Tongue (tissue), 2 donors: ENCODE data around the gene SLC25A23. TPM values are rescaled to one million over a fixed set of nuclear protein-coding genes. Genes with fewer than 3 reads are reported as not detected.
"Not testable (repeated sequence)": the region's sequence is repeated elsewhere in the genome, so short reads cannot be mapped to it uniquely, and the experiment has no call there.

Experiments
- DNase-seq: peaks from one replicate; pipeline ENCODE4 v3.0.0-alpha.2; 2015
- total RNA-seq: library from RNA; depleted of rRNA; stranded (reverse); fragments of >200 nt; gene quantifications from one replicate; pipeline ENCODE4 v1.2.3, GENCODE V29; 2014

The SLC25A23 gene
- total RNA-seq: 46.7 TPM

DNA sequence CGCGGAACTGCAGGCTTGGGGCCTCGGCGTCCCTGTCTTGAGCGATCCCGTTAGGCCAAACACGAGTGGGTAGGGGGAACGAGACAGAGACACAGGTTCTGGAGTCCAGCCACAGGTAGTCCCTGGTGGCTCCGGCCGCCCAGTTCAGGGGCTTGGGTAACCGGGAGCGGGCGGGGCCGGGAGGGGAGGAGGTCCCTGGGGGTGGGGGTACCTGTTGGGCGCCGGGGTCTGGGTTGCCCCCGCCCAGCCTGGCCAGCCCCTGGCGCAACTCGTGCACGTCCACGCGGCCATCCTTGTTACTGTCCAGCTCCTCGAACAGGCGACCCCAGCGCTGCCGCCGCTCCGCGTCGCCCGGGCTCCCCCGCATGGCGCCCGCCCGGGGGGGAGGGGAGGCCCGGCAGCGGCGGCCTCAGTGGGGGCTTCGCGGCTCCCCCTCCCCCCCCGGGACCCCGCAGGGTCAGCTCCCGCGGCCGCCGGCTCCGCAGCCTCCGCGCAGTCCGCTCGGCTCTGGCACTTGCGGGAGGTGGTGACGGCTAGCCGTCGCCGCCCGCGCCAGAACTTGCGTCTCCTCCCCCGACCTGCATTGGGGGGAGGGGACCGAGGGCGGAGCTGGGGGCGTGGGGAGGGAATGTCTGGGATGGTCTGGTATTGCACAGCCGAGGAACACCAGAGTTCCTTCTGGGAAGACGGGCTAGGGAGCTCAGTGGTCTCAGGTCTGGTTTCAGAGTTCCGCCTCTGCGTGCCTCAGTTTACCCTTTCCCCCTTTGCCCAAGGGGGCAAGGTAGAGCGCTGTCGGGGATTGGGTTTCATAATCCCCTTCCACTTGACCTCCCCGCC is at the start of gene SLC25A23:
Gene SLC25A23, minus strand, starts transcription at position 531 of the 837 bp plus-strand sequence. Its CDS starts 164 bp downstream, at position 367.
- DNase-seq: peak; percentile 89

DNA sequence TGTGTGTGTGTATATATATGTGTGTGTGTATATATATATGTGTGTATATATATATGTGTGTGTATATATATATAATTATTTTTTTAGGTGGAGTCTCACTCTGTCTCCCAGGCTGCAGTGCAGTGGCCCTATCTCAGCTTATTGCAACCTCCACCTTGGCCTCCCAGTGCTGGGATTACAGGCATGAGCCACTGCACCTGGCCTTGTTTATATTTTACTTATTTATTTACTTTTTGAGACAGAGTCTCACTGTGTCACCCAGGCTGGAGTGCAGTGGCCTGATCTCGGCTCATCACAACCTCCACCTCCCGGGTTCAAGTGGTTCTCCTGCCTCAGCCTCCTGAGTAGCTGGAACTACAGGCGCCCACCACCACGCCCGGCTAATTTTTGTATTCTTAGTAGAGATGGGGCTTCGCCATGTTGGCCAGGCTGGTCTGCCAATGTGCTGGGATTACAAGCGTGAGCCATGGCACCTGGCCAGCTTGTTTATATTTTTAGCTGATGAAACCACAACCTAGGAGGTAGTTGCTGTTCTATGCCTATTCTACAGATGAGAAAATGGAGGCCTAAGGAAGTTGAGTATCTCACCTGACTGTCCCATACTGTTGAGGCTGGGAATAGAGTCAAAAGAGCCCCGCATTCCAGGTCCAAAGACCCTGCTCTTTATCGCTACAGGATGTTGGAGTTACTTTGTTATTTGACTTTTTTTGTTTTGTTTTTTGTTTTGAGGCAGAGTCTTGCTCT is 48.6 kb upstream of the SLC25A23 start:
- DNase-seq: not testable (repeated sequence)

DNA sequence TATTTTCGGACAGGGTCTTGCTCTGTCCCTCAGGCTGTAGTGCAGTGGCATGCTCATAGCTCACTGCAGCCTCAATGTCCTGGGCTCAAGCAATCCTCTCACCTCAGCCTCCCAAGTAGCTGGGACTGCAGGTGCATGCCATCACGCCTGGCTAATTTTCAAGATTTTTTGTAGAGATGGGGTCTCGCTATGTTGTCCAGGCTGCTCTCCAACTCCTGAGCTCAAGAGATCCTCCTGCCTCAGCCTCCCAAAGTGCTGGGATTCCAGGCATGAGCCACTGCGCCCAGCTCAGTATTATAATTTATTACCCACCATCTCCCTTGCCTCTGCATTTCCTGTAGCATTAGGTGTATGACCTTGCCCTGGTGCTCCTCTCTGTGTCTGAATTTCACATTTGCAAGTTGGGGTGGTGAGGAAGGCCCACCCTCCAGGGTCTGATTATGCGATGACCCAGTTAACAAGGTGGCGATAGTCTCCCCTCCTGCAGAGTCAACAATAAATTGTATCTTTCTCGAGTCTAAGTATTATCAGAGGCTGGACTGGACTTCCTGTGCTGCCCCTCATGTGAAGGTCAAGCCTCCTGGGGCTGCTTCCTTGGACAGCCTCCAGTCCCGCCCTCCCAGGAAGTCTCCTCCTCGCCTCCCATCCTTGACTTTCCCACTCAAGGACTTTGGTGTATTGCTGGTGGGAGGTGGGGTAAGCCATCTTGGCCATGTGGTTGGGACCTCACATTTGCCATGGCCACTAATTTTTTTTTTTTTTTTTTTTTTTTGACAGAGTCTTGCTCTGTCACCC is 44.0 kb upstream of the SLC25A23 start:
- DNase-seq: no peak

DNA sequence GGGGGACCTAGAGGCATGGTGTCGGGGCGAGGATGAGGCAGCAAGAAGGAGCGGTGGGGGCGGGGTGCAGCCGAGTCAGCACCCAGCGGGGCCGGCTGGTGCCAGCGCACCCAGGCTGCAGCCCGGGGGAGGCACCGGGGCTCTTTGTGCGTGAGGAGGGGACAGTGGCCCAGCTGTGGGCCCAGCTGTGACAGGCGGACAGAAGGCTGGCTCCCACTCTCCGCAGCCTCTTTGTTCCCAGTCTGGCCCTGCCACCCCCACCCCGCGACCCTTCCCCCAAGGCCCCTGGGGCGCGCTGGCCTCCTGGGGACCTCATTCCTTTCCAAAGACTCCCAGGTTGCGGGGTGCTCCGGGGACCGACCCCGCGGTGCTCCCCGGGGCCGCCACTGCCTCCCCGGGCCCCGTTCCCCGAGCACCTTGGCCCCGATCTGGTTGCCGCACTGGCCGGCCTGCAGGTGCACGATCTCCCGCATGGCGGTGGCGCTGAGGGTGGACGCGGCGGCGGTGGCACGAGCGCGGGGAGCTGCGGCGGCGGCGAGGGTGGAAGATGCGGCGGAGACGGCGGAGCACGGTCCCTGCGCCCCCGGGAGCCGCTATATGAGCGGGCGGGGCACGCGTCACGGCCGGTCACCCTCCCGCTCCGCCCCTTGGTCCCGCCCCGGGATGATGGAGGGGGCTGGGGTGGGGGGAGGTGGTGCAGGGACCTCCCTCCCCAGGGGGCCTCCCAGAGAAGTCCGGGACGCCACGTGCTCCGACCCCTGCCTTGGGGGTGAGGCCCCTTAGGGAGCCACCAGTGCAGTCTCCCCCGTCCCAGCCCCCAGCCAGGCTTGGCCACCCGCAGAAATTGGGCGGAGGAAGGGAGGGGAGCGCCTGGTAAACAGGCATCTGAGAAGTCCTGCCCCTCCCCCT is 42.4 kb upstream of the SLC25A23 start, which contains the start of gene TUBB4A:
Gene TUBB4A, minus strand, starts transcription at position 570 of the 909 bp plus-strand sequence. Its CDS starts 97 bp downstream, at position 473.
- no peak for DNase-seq

DNA sequence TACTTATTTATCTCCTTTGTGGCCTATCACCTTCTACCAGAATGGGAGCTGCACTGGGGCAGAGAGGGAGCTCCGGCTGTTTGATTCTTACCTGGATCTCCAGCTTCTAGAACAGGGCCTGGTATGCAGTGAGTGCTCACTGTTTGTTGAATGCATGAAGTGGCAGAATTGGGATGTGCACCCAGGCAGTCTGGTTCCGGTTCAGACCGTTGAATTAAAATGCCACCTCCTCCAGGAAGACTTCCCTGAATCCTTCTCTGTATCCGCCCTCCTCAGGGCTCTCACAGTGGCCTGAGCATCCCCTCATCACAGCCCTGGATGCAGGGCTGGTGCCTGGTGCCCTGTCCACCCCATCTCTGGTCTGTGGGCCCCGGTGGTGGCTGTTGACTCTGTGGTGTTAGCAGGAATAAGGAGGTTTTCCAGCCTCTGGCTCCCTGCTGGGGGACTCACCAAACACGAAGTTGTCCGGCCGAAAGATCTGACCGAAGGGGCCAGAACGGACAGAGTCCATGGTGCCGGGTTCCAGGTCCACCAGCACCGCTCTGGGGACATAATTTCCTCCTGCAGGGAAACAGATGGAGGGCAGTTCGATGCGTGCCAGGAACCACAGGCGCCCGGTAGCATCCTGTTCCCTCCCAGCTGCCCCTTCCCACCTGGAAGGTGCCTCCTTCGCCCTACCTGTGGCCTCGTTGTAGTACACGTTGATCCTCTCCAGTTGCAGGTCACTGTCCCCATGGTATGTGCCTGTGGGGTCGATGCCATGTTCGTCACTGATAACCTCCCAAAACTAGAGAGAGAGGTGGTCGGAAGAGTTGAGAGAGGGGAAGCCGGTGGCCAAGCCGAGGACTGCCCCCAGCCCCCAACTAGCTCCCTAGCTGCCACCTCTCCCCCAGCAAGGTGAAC is 41.5 kb upstream of the SLC25A23 start:
- DNase-seq: no peak

DNA sequence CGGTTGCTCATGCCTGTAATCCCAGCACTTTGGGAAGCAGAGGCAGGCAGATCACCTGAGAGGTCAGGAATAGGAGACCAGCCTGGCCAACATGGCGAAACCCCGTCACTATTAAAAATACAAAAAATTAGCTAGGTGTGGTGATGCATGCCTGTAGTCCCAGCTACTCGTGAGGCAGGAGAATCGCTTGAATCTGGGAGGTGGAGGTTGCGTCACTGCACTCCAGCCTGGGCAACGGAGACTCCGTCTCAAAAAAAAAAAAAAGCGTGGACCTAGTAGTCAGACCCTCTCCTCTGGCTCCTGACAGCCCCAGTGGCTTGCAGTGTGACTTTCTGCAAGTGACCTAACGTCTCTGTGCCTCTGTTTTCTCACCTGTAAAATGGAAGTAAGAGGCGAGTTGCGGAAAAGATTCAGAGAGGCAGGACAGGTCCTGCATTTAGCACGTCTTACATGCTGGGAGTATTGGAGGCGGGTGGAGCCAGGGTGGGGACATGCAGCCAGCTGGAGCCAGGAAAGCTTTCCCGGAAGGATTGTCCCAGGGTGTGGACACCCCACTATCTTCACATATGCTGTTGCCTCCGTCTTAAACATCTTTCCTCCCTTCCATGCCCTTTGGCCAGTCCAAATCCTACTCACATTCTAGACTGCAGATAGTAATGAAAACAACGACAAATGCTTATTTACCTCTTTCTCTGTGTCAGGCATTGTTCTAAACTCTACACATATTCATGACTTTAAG is 39.6 kb upstream of the SLC25A23 start:
- no peak for DNase-seq

DNA sequence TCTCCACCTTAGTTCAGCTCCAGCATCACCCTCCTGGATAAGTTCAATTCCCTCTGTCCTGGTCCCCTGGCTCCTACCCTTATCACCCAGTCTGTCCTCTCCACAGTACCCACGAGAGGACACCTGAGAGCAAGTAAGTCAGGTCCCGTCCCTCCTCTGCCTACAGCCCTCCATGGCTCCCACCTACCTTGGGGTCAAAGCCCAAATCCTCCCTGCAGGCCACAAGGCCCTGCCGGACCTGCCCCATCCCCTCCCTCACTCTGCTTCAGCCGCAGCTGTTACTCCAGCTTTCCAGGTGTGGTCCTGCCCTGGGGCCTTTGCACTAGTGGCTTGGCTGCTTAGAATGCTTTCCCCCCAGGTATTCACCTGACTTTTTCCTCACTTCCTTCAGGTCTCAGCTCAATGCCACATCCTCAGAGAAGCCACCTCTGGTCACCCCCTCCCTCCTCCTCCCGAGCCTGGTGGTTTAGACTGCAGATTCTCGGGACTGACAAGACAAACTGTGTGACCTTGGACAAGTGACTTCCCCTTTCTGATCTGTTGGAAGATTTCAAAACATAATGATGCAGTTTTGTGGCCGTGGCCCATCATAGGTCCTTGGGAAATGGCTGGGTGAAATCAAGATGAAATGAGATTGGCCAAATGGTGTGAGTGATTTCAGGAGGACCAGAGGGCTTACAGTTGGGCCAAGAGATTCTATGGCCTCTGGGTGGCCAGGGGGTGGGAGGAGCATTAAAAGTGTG is 38.9 kb upstream of the SLC25A23 start:
- no peak for DNase-seq

DNA sequence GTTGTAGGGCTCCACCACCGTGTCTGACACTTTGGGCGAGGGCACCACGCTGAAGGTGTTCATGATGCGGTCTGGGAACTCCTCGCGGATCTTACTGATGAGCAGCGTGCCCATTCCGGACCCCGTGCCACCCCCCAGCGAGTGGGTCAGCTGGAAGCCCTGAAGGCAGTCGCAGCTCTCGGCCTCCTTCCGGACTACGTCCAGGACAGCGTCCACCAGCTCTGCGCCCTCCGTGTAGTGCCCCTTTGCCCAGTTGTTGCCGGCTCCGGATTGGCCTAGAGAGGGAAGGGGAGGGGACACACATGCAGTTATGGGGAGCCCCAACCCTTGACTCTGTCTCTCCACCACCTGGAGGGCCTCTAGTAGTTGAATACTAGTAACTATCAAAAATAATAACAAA is 36.4 kb upstream of the SLC25A23 start:
- no peak for DNase-seq

DNA sequence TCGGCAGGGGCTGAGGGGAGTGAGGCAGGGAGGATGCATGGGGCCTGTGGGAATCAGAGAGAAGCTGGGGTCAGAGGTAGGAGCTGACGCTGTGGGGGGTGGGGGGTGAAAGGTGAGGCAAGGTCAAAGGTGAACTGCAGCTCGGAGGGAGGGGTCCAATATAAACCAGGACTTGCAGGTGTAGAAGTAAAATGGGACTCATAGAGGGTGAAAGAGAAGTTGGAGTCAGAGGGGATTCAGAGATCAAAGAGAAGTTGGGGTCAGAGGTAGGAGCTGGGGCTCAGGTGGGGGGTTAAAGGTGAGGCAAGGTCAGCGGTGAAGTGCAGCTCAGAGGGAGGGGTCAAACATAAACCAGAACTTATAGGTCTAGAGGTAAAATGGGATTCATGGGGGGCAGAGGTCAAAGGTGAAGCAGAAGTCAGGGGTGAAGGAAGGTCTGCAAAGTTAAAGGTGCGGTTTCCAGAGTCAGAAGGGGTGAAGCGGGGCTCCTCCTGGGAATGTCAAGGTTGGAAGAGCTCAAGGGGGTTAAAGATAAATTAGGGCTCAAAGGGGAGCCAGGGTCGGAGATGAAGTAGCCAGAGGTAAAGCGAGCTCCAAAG is 34.9 kb upstream of the SLC25A23 start:
- no peak for DNase-seq

DNA sequence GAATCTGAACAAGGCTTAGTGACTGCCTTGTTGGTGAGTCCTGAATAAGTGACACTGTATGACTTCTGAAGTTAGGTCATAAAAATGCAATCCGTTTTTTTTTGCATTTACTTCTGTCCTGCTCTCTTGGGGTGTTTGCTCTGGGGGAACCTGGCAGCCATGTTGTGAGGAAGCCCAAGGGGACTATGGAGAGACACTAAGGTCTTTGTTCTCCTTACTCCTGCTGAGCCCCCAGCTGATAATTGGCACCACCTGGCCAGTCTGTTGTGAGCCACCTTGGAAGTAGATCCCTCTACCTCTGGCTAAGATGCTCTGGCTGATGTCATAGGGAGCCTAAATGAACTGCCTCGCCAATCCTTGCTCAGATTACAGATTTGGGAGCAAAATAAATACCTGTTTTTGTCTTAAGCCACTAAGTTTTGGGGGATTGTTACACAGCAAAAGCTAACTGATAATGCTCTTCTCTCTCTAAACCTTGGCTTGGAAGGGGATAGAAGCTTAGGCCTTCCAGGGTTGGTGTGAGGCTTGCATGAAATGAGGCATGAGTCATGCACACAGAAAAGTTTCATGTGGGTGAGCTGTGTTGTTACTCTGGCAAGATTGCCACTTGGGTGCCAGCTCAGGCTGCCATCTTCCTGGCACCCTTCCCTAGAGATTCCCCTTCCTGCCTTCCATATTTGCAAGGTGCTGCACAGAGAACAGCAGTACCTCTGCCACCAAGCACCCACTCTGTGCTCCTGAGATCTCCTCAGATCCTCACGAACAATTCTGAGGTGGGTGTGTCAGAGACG is 32.4 kb upstream of the SLC25A23 start:
- DNase-seq: no peak

DNA sequence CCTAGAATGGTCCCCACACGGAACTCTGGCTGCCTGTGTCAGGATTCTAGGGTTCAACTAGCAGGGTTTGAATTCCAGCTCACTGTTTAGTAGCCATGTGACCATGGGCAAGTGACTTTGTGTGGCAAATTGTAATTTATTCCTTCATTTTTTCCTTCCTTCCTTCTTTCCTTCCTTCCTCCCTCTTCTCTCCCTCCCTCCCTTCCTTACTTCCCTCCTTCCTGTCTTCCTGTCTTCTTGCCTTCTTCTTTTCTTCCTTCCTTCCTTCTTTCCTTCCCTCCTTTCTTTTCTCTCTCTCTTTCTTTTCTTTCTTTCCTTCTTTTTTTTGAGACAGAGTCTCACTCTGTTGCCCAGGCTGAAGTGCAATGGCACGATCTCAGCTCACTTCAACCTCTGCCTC is 30.5 kb upstream of the SLC25A23 start:
- no peak for DNase-seq

DNA sequence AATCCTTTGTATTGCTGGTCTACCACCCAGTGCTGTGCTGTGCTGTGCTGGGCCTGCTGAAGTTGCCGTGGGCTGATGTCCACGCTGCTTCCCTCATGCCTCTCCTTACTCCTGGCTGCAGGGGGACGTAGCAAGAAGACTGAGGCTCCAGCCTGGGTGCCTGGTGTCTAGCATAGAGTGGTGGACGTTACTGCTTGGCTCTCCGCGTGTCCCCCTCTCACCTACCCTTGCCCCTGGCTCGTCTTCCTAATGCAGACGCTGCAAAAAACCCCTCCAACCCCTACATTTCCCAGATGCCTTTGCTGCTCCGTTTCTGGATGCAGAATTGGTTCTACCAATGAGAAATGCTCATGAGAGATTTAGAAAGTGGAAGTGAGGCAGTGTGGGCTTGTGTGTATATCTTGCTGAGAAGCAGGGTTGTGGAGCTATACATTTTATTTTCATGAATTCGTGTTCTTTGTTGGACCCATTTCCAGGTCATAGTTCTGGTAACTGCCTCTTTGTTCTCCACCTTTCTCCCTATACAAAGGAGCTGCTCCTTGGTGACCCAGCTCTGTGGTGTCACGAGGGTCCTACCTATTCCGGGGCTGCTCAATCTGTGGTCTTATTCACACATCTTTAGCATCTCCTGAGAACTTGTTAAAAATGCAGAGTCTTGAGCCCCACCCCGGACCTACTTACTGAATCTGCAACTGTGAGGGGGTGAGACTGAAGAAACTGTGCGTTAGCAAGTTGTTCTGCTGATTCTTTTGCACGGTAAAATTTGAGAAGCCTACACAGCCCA is 29.9 kb upstream of the SLC25A23 start:
- no peak for DNase-seq

DNA sequence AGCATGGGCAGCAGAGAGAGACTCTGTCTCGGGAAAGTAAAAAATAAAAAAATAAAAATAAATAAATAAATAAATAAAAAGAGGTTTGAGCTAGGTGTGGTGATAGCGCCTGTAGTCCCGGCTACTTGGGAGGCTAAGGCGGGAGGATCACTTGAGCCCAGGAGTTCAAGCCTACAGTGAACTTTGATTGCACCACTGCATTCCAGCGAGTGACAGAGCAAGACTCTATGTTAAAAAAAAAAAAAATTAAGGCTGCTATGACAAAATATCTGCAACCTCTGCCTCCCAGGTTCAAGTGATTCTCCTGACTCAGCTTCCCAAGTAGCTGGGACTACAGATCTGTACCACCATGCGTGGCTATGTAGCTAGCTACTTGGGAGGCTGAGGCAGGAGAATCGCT is 25.2 kb upstream of the SLC25A23 start:
- DNase-seq: no peak

DNA sequence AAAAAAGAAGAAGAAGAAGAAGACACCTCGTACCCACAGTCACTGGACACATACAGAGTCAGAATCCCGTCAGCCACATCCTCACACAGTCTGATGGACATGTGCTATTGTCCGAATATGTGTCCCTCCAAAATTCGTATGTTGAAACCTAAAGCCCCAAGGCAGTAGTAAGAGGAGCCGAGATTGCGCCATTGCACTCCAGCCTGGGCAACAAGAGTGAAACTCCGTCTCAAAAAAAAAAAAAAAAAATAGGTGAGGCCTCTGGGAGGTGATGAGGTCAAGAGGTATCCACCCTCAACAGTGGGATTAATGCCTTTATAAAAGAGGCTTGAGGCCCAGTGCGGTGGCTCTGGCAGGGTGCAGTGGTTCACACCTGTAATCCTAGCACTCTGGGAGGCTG is 24.6 kb upstream of the SLC25A23 start:
- no peak for DNase-seq

DNA sequence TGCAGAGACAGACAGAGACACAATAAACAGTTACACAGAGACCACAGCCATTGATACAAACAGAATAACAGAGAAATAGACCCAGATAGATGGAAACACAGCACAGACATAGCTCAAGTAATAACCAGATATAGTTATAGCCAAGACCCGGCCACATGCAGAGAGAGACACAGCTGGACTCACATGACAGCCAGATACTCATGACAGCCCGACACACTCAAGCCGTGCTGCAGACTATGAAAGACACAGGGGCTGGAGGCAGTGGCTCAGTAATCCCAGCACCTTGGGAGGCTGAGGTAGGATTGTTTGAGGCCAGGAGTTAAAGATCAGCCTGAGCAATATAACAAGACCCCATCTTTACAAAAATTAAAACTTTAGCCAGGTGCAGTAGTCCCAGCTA is 23.6 kb upstream of the SLC25A23 start:
- DNase-seq: no peak

DNA sequence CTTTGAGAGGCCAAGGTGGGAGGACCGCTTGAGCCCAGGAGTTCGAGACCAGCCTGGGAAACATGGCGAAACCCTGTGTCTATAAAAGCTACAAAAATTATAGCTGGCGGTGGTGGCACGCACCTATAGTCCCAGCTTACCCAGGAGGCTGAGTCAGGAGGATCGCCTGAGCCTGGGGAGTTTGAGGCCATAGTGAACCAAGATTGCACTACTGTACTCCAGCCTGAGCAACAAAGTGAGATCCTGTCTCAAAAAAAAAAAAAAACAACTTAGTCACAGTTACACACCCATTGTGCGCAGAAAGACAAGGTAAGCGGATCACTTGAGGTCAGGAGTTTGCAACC is 22.7 kb upstream of the SLC25A23 start:
- DNase-seq: no peak
